ENCODE data around the gene STK10.

- TF ChIP-seq POLR2A (IDR thresholded peaks at IDR 0.05) = no peak
- no peak for TF ChIP-seq POLR2AphosphoS5 (IDR thresholded peaks at IDR 0.05)
- TF ChIP-seq CTCF (IDR thresholded peaks at IDR 0.05) = no peak
These were observed 109.2 kb downstream of the STK10 start for GRCh38 chr5:172078726-172079345.

All from breast epithelium (tissue), 3 donors.